Measurements from ENCODE around the gene NRG3. TPM values are rescaled to one million over a fixed set of nuclear protein-coding genes. Genes with fewer than 3 reads are reported as not detected.

Gene NRG3
- total and polyA plus RNA-seq, 8 donors = 0.14 to 0.59 (median 0.25) TPM; not detected in 2

- ATAC-seq = no peak
- Histone ChIP-seq H3K36me3 (no peaks in the 10 kb centered on the region), H3K27ac (no peak overlapping the region), H3K4me1 (no peaks in the 10 kb centered on the region), H3K27me3 (no peaks in the 10 kb centered on the region), H3K4me3 (no peak overlapping the region), H3K9me3 (no peaks in the 10 kb centered on the region)
- intact Hi-C loops (cut with DNase I) = no loop called here
- no peak for TF ChIP-seq CTCF (IDR thresholded peaks at IDR 0.05)
- FAIRE-seq = no peak
- no peak for DNase-seq
- 53 to 55% methylated on average over 3 of the region's 3 CpGs for WGBS, 2 donors
These were observed 336.4 kb downstream of the NRG3 start for GRCh38 chr10:82211346-82211745.

DNA sequence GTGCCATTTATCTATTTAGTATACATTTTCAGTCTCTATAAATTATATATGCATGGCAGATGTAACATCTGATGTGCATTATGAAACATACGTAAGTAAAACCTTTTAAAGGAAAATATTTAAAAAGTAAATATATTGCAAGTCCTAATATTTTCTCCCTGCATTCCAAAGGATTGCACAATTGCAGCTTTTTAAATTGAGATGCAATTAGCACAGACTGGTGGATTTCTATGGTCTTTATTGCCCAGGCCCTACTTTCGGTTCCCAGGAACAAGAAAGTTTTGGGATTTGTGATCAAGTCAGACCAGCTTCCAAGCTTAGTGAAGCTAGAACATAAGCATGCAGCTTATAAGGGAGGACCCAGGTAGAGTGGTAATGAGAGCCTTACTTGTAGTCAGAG is 337.8 kb downstream of the NRG3 start:
- H3K4me3 ChIP-seq = no peak overlapping the region
- no peak overlapping the region for H3K27ac ChIP-seq
- TF ChIP-seq CTCF (IDR thresholded peaks at IDR 0.05) = no peak
- no peaks in the 10 kb centered on the region for H3K9me3 ChIP-seq
- no peaks in the 10 kb centered on the region for H3K4me1 ChIP-seq
- WGBS, 2 donors = 58 to 80% methylated on average over 2 of the region's 2 CpGs
- H3K27me3 ChIP-seq = no peaks in the 10 kb centered on the region
- FAIRE-seq = no peak
- intact Hi-C loops (cut with DNase I) = no loop called here
- DNase-seq = no peak
- no peaks in the 10 kb centered on the region for H3K36me3 ChIP-seq
- ATAC-seq = no peak

GRCh38 chr10:82213784-82214183 is 338.8 kb downstream of the NRG3 start:
- Histone ChIP-seq H3K27me3 (no peaks in the 10 kb centered on the region), H3K36me3 (no peaks in the 10 kb centered on the region), H3K4me1 (no peaks in the 10 kb centered on the region), H3K4me3 (no peak overlapping the region), H3K9me3 (no peaks in the 10 kb centered on the region), H3K27ac (no peak overlapping the region)
- intact Hi-C loops (cut with DNase I) = no loop called here
- DNase-seq (no peak), FAIRE-seq (no peak), ATAC-seq (no peak)
- 69 to 84% methylated on average over 5 of the region's 5 CpGs for WGBS, 2 donors
- TF ChIP-seq CTCF (IDR thresholded peaks at IDR 0.05) = no peak

DNA sequence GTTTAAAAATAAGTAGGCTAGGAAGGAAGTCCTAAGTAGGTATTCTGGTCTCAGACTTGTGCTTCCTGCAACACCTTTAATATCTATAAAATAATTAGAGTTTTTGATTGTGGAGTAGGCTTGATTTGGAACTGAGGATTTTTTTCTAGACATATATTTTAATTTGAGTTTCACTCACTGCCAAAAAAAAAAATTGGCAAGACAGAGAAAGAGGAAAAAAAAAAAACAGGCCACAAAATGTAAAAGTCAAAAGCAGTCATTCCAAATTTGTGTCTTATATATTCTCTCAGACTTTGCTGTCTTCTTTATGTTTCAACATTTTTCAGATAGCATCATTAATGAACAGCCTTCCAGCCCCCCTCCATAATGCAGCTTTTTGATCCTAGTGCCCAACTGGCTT is 346.1 kb downstream of the NRG3 start:
- H3K4me1 ChIP-seq = no peaks in the 10 kb centered on the region
- no peak for FAIRE-seq
- intact Hi-C loops (cut with DNase I) = no loop called here
- no peaks in the 10 kb centered on the region for H3K27me3 ChIP-seq
- TF ChIP-seq CTCF (IDR thresholded peaks at IDR 0.05) = no peak
- no peaks in the 10 kb centered on the region for H3K36me3 ChIP-seq
- H3K27ac ChIP-seq = no peak overlapping the region
- no peaks in the 10 kb centered on the region for H3K9me3 ChIP-seq
- H3K4me3 ChIP-seq = no peak overlapping the region
- DNase-seq = no peak
- no peak for ATAC-seq

DNA sequence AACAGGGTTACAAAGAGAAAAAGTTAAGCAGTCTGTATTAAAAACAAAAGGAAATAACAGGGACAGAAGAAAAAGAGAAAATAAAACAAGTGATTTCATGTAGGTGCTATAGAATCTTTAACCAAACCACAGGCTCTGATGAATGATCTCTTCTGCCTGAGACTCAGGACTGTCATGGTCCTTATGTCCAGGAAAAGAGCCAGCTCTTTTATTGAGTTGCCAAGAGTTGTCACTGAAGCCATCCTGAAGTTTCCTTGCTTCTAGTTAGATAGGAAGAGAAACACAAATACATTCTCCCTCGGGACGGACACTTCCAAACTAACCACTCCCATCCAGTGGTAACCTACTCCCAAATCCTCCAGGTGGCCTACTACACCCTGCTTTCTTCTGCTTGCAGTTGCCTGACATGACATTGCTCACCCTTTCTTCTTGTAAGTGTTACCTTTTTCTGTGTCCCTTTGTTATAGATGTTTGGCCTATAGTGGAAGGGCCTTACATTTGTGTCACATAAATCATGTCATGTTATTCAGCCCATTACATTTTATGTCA is 346.7 kb downstream of the NRG3 start:
- FAIRE-seq (no peak), DNase-seq (no peak)
- no peaks in the 10 kb centered on the region for H3K27me3 ChIP-seq

More for the DNA sequence above, 346.7 kb downstream of the NRG3 start:
- peak in 2 of 4 donors; percentile 39 to 60 for ATAC-seq
- whole genome bisulfite sequencing, 2 donors = 26 to 31% methylated on average over 2 of the region's 2 CpGs
- TF ChIP-seq CTCF (IDR thresholded peaks at IDR 0.05) = no peak
- Histone ChIP-seq H3K27ac (no peak overlapping the region), H3K4me3 (no peak overlapping the region), H3K36me3 (no peaks in the 10 kb centered on the region), H3K9me3 (no peaks in the 10 kb centered on the region), H3K4me1 (no peaks in the 10 kb centered on the region)
- intact Hi-C loops (cut with DNase I) = no loop called here
